ENCODE results near the gene PGAM5.
A peak's percentile ranks its signal among the peaks of the same experiment; 100 is the strongest.
"Not testable (repeated sequence)": the region's sequence is repeated elsewhere in the genome, so short reads cannot be mapped to it uniquely, and the experiment has no call there.

The PGAM5 gene

DNA sequence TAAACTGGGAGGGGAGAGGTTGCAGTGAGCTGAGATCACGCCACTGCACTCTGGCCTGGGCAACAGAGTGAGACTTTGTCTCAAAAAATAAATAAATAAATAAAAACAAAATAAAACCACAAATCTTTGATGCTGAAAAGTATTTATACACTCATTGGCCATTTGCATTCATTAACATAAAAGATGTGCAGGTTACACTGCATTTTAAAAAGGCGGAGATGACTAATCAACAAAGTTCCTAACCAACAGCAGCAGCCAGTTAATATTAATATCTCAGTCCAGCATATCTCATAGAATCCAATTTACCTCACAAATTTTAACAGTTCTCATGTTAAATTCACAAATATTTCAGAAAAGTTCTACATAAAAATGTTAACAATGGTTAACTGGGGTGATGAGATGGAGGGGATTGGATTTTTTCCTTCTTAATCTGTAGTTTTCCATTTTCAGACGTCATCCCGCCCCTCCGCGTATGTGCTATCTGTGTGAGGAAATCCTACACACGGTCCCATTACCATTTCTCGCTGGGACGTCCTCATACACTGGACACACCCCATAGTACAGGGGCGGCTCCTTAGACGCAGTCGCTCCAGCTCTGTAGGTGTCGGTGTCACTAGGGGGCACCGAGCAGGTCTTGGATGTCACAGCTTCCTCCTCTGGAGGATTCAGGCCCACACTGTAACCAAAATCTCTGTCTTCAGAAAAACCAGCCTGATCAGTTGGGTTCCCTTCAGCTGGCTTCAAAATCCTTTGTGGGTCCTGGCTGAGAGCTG, 43.7 kb downstream of the PGAM5 start:
- Histone ChIP-seq H2AFZ (ENCODE audit: low read depth, low read length) (no peak overlapping the region), H3K9ac (ENCODE audit: low read depth, low read length) (no peak overlapping the region), H3K79me2 (ENCODE audit: insufficient read depth, low read length) (peaks cover 88% of the 10 kb centered on the region), H3K9me3 (ENCODE audit: insufficient read depth, low read length, severe bottlenecking) (no peaks in the 10 kb centered on the region), H3K4me1 (ENCODE audit: insufficient read depth, low read length) (peaks cover 4% of the 10 kb centered on the region; the same call in 1 of the 2 replicates), H3K36me3 (ENCODE audit: insufficient read depth, low read length) (peaks cover 90% of the 10 kb centered on the region), H3K27ac (ENCODE audit: low read length) (no peak overlapping the region), H3K4me3 (ENCODE audit: low read depth in 1 of 2, low read length in 2 of 2) (no peak overlapping the region), H4K20me1 (ENCODE audit: insufficient read depth, low read length) (peaks cover 55% of the 10 kb centered on the region), H3K4me2 (ENCODE audit: insufficient read depth, low read length) (no peak overlapping the region), H3K27me3 (ENCODE audit: insufficient read depth, low read length, poor library complexity) (no peaks in the 10 kb centered on the region)
- ATAC-seq (ENCODE audit: insufficient read depth, low read depth), result peak; percentile 54; the same call in 1 of the 3 replicates
- TF ChIP-seq, protein P1, sequence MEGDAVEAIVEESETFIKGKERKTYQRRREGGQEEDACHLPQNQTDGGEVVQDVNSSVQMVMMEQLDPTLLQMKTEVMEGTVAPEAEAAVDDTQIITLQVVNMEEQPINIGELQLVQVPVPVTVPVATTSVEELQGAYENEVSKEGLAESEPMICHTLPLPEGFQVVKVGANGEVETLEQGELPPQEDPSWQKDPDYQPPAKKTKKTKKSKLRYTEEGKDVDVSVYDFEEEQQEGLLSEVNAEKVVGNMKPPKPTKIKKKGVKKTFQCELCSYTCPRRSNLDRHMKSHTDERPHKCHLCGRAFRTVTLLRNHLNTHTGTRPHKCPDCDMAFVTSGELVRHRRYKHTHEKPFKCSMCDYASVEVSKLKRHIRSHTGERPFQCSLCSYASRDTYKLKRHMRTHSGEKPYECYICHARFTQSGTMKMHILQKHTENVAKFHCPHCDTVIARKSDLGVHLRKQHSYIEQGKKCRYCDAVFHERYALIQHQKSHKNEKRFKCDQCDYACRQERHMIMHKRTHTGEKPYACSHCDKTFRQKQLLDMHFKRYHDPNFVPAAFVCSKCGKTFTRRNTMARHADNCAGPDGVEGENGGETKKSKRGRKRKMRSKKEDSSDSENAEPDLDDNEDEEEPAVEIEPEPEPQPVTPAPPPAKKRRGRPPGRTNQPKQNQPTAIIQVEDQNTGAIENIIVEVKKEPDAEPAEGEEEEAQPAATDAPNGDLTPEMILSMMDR (IDR thresholded peaks at IDR 0.05; ENCODE audit: borderline replicate concordance, extremely low read depth, low read length, poor library complexity, severe bottlenecking), result no peak
- TF ChIP-seq EZH2 (IDR thresholded peaks at IDR 0.05; ENCODE audit: borderline replicate concordance, low read depth, low read length, severe bottlenecking), result no peak
- DNase-seq, result no peak

- not testable (repeated sequence) for H3K4me3 ChIP-seq (ENCODE audit: low read depth in 1 of 2, low read length in 2 of 2); H3K9me3 ChIP-seq (ENCODE audit: insufficient read depth, low read length, severe bottlenecking); H2AFZ ChIP-seq (ENCODE audit: low read depth, low read length); H3K27ac ChIP-seq (ENCODE audit: low read length); DNase-seq; H3K27me3 ChIP-seq (ENCODE audit: insufficient read depth, low read length, poor library complexity); H3K4me2 ChIP-seq (ENCODE audit: insufficient read depth, low read length); H3K9ac ChIP-seq (ENCODE audit: low read depth, low read length); ATAC-seq (ENCODE audit: insufficient read depth, low read depth)
- peaks cover 59% of the 10 kb centered on the region for H3K36me3 ChIP-seq (ENCODE audit: insufficient read depth, low read length)
- H4K20me1 ChIP-seq (ENCODE audit: insufficient read depth, low read length), result peaks cover 47% of the 10 kb centered on the region
- H3K79me2 ChIP-seq (ENCODE audit: insufficient read depth, low read length), result peaks cover 86% of the 10 kb centered on the region
- peaks cover 27% of the 10 kb centered on the region for H3K4me1 ChIP-seq (ENCODE audit: insufficient read depth, low read length)
Measured at GRCh38 chr12:132758825-132759224, 48.2 kb downstream of the PGAM5 start.

DNA sequence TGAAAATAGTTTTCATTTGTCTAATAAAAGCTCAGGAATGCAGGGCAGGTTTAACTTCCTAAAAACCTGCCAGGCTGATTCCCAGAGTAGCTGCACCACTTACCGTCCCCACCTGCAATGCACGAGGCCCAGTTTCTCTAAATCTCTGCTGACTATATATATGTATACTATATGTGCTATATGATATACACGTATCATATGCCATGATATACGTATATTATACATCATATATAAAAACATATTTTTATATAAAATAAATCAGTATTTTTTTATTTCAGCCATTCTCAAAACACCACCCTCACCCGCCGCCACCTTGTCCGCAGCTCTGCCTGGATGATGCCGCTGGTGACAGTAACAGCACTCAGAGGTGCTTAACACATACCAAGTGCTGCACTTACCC, 48.7 kb downstream of the PGAM5 start:
- Histone ChIP-seq H3K27me3 (ENCODE audit: insufficient read depth, low read length, poor library complexity) (no peaks in the 10 kb centered on the region), H3K9ac (ENCODE audit: low read depth, low read length) (no peak overlapping the region), H3K79me2 (ENCODE audit: insufficient read depth, low read length) (peaks cover 83% of the 10 kb centered on the region), H3K9me3 (ENCODE audit: insufficient read depth, low read length, severe bottlenecking) (no peaks in the 10 kb centered on the region), H3K4me1 (ENCODE audit: insufficient read depth, low read length) (peaks cover 27% of the 10 kb centered on the region), H4K20me1 (ENCODE audit: insufficient read depth, low read length) (peaks cover 47% of the 10 kb centered on the region), H2AFZ (ENCODE audit: low read depth, low read length) (no peak overlapping the region), H3K4me2 (ENCODE audit: insufficient read depth, low read length) (peak overlapping the region; percentile 92; the same call in 1 of the 2 replicates), H3K27ac (ENCODE audit: low read length) (no peak overlapping the region), H3K4me3 (ENCODE audit: low read depth in 1 of 2, low read length in 2 of 2) (no peak overlapping the region; a peak in 1 of 4 replicates), H3K36me3 (ENCODE audit: insufficient read depth, low read length) (peaks cover 56% of the 10 kb centered on the region)
- ATAC-seq (ENCODE audit: insufficient read depth, low read depth) (no peak), DNase-seq (no peak)
- no peak for TF ChIP-seq EZH2 (IDR thresholded peaks at IDR 0.05; ENCODE audit: borderline replicate concordance, low read depth, low read length, severe bottlenecking)
- TF ChIP-seq, protein P1 (IDR thresholded peaks at IDR 0.05; ENCODE audit: borderline replicate concordance, extremely low read depth, low read length, poor library complexity, severe bottlenecking), result no peak
